GM21390 (cell line): ENCODE data around the gene ADAMTS2.

ENCODE experiments used
- ATAC-seq: cut with Tn5 transposase; IDR thresholded peaks from one replicate; pipeline ENCODE4 v1.9.1; 2021; ENCODE audit not compliant: unreplicated experiment

The ADAMTS2 gene

DNA sequence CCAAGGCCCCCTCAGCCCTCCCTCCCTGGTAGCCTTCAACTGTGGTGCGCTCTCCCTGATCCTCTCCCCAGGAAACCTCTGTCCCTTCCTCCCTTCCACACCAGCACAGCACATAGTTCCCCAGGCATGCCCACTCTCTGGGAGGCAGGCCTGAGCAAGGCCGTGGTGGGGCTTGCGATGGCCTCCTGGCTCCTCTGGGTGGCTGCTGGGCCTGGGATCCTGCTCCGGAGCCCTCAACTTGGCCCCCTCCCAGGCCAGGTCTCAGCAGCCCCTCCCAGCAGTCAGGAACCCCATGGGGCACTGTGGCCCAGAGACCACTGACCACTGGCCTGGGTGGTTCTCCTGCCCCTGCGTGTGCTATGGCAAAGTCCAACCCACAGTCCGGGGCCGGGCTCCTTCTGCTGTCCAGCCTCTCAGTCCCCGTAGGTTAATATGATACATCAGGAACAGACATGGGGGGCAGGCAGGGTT is 159.3 kb downstream of the ADAMTS2 start:
- no peak for ATAC-seq

- no peak for ATAC-seq
These were observed 159.9 kb downstream of the ADAMTS2 start for GRCh38 chr5:179185256-179185940.

DNA sequence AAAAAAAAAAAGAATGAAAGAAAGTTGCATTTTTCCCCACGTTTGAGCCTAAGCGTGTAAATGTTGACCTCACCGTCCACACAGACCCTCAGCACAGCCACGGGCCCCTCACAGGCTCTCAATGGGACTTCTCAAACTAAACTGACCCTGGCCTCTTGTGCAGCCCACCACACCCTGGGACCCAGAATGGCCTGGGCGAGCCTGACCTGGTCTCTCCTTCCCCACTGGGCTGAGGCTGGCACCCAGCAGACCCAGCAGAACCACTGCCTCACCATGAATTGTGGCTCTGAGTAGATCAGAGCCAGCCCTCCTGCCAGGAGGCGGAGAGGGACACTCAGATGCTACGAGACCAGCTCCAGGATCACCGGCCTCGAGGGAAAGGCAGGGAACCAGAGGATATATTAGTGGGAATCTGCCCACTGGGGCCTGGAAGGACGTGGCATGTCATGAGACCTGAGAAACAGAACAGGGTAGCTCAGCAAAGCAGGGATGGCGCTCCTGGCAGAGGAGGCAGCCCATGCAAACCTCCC is 160.7 kb downstream of the ADAMTS2 start:
- ATAC-seq, result no peak

DNA sequence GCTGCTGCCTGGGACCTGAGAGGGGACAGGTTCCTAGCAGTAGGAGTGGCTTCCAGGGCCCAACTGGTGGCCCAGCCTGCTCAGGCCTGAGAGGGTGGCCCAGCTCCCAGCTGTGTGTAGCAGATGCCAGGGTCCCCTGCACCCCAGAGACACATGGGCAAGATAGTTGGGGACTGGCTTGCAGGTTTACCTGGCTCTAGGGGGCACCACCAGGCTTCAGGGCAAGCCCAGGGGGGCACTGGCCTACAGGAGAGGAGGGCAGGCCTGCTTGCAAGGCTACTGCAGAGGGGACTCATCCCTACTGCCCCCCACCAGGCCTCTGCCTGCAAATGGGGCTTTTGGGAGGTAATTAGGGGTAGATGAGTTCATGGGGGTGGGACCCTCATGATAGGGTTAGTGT is 161.8 kb downstream of the ADAMTS2 start:
- ATAC-seq, result no peak

DNA sequence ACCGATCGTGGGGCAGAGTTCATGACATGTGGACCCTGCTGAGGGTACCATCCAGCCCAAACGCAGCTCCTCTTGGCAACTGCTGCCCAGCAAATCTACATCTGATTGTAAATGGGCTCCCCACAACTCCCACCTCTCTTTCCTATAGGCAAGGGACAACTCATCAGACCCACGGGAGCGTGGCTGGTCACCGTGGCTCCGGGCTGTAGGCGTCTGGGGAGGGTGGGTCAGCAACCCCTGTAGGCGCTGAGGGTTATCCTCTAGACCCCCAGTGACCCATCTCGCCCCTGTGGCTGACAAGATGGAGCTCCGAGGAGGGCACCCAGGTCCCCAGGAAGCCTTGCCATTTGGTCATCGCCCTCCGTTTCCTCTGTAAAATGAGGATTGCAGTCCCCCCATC is 162.7 kb downstream of the ADAMTS2 start:
- no peak for ATAC-seq

DNA sequence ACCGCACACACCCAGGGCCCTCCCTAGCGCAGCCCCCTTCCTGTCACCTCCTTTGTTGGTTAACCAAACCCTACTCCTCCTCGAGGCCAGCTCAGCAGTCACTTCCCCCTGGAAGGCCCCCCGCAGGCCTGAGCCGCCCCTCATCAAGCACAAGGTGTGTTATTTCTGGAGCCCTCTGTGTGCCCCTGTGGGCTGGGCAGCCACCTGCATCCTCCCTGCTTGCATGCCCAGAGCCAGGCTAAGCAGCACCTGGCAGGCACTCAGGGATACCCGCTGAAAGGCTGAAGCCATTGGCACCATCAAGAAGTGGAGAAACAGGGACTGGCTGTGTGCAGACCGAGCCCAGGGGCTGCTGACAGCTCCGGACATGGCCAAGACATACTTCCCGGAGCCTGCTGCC is 163.3 kb downstream of the ADAMTS2 start:
- ATAC-seq, result no peak

- ATAC-seq, result no peak
These were observed 164.2 kb downstream of the ADAMTS2 start for GRCh38 chr5:179180921-179181645.

GRCh38 chr5:179180061-179180610 is 165.1 kb downstream of the ADAMTS2 start:
- no peak for ATAC-seq

- ATAC-seq, result no peak
These were observed 167.3 kb downstream of the ADAMTS2 start for GRCh38 chr5:179177711-179178575.

- no peak for ATAC-seq
These were observed 168.6 kb downstream of the ADAMTS2 start for GRCh38 chr5:179176571-179177230.

GRCh38 chr5:179176166-179176565 is 169.1 kb downstream of the ADAMTS2 start:
- no peak for ATAC-seq

GRCh38 chr5:179171816-179172745 is 173.2 kb downstream of the ADAMTS2 start:
- ATAC-seq, result no peak

GRCh38 chr5:179171251-179171815 is 173.9 kb downstream of the ADAMTS2 start:
- no peak for ATAC-seq

GRCh38 chr5:179170606-179171005 is 174.7 kb downstream of the ADAMTS2 start:
- ATAC-seq, result no peak

- no peak for ATAC-seq
These were observed 175.4 kb downstream of the ADAMTS2 start for GRCh38 chr5:179169836-179170235.

GRCh38 chr5:179168664-179169063 is 176.6 kb downstream of the ADAMTS2 start:
- ATAC-seq, result no peak

GRCh38 chr5:179167871-179168451 is 177.3 kb downstream of the ADAMTS2 start:
- no peak for ATAC-seq
